Smooth muscle cell (in vitro differentiated cells): ENCODE results near the gene RPL29. TPM values are rescaled to one million over a fixed set of nuclear protein-coding genes. Genes with fewer than 3 reads are reported as not detected.

Experiments used
- DNase-seq: peaks from one replicate; lab custom pipeline; 2025; ENCODE audit not compliant: unreplicated experiment; lab: John Stamatoyannopoulos, UW
- H2AFZ ChIP-seq: fragments of 200-600 bp; sonication (generic); 2 replicates; pipeline ENCODE4 v1.6.0; 2016; ENCODE audit warnings: antibody characterized with exemption, low read depth, mild to moderate bottlenecking
- H3F3A ChIP-seq: fragments of 200-600 bp; sonication (generic); 2 replicates; pipeline ENCODE4 v1.6.0; 2017; ENCODE audit warnings: antibody characterized with exemption, low read depth
- H3K27ac ChIP-seq: fragments of 200-600 bp; sonication (generic); 2 replicates; pipeline ENCODE4 v1.5.1; 2016; ENCODE audit warnings: low read depth, mild to moderate bottlenecking
- H3K27me3 ChIP-seq: fragments of 200-600 bp; sonication (generic); 2 replicates; pipeline ENCODE4 v1.6.1; 2016; ENCODE audit warnings: low read depth, mild to moderate bottlenecking
- H3K36me3 ChIP-seq: fragments of 200-600 bp; sonication (generic); 2 replicates; pipeline ENCODE4 v1.5.1; 2016; ENCODE audit warnings: low read depth
- H3K4me1 ChIP-seq: fragments of 200-600 bp; sonication (generic); 2 replicates; pipeline ENCODE4 v1.5.1; 2016; ENCODE audit warnings: low read depth
- H3K4me2 ChIP-seq: fragments of 200-600 bp; sonication (generic); 2 replicates; pipeline ENCODE4 v1.6.0; 2016; ENCODE audit warnings: mild to moderate bottlenecking
- H3K4me3 ChIP-seq: fragments of 200-600 bp; sonication (generic); 2 replicates; pipeline ENCODE4 v1.5.1; 2016; ENCODE audit warnings: mild to moderate bottlenecking
- H3K79me2 ChIP-seq: fragments of 200-600 bp; sonication (generic); 2 replicates; pipeline ENCODE4 v1.6.0; 2016; ENCODE audit warnings: low read depth, mild to moderate bottlenecking
- H3K9ac ChIP-seq: fragments of 200-600 bp; sonication (generic); 2 replicates; pipeline ENCODE4 v1.6.0; 2016; ENCODE audit warnings: low read depth
- H3K9me3 ChIP-seq: fragments of 200-600 bp; sonication (generic); replicated peaks from 2 replicates; pipeline ENCODE4 v1.5.1; 2016; ENCODE audit warnings: low read depth
- H4K20me1 ChIP-seq: fragments of 200-600 bp; sonication (generic); 2 replicates; pipeline ENCODE4 v1.6.0; 2016; ENCODE audit warnings: low read depth
- WGBS: methylation state at CpG from one replicate; pipeline ENCODE4 v1.1.7; 2016; ENCODE audit warnings: low lambda C conversion rate; 5-methylcytosine and 5-hydroxymethylcytosine counted together
- polyA plus RNA-seq: library from polyadenylated mRNA; unstranded; fragments of >200 nt; fragmentation: Nextera tagmentation; extraction: Ambion mirVana; gene quantifications from 2 replicates; pipeline ENCODE4 v1.2.1, GENCODE V29; 2016
- total RNA-seq: library from RNA; depleted of rRNA; stranded (reverse); fragments of >200 nt; gene quantifications from 2 replicates; pipeline ENCODE4 v1.2.3, GENCODE V29; 2014
- TF ChIP-seq, protein P1 (sequence below): fragments of 200-600 bp; sonication (generic); IDR thresholded peaks from 2 replicates; pipeline ENCODE4 v1.5.1; 2017; ENCODE audit warnings: borderline replicate concordance, mild to moderate bottlenecking, antibody characterized with exemption; ENCODE audit not compliant: insufficient read depth, poor library complexity, severe bottlenecking

Gene RPL29
- total and polyA plus RNA-seq, 2 experiments from 2014 or later, result 708 to 1,004 TPM

DNA sequence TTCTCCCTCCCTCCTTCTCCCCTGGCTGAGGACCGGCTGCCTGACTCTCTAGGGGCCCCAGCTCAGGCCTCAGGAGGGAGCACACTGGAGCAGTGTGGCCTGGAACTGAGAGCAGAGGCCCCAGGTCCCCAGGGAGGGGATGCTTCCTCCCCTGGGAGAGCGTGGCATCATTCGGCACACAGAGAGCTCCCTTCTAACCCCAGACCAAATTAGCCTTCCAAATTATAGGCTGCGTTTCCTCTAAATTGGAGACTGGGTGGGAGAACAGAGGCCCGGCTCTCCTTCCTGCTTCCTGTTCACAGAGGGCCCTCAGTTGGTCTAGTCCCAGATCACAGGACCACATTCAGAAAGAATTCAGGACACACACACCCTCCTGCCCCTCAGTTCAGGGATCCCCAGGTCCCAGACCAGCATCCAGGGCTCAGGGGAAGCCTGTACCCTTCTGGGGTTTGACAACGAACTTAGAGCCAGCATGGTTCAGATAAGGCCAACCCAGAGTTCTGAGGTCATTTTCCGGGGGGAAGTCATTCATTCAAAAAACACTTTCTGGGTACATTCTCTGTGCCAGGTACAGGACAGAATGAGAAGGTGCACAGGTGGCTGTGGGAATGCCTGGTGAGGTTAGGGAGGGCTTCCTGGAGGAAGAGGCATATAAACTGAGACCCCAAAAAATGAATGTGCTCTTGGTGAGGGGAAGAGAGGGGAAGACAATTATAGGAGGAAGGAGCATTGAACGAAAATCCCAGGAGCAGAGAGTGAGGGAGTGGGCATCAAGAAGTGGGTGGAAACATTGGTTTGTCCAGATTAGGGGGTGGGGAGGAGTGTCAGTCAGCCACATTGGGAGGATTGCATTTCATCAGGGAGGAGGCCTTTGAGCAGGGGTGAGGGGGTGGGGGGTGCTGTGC is 28.4 kb upstream of the RPL29 start:
- no peaks in the 10 kb centered on the region for H3K27me3 ChIP-seq
- no peaks in the 10 kb centered on the region for H4K20me1 ChIP-seq
- peaks cover 9% of the 10 kb centered on the region for H3F3A ChIP-seq
- WGBS, result 73% methylated on average over 8 of the region's 8 CpGs
- no peak overlapping the region for H2AFZ ChIP-seq
- H3K4me3 ChIP-seq, result no peak overlapping the region
- H3K9me3 ChIP-seq, result no peaks in the 10 kb centered on the region
- no peak overlapping the region for H3K27ac ChIP-seq
- no peaks in the 10 kb centered on the region for H3K79me2 ChIP-seq
- TF ChIP-seq, protein P1, sequence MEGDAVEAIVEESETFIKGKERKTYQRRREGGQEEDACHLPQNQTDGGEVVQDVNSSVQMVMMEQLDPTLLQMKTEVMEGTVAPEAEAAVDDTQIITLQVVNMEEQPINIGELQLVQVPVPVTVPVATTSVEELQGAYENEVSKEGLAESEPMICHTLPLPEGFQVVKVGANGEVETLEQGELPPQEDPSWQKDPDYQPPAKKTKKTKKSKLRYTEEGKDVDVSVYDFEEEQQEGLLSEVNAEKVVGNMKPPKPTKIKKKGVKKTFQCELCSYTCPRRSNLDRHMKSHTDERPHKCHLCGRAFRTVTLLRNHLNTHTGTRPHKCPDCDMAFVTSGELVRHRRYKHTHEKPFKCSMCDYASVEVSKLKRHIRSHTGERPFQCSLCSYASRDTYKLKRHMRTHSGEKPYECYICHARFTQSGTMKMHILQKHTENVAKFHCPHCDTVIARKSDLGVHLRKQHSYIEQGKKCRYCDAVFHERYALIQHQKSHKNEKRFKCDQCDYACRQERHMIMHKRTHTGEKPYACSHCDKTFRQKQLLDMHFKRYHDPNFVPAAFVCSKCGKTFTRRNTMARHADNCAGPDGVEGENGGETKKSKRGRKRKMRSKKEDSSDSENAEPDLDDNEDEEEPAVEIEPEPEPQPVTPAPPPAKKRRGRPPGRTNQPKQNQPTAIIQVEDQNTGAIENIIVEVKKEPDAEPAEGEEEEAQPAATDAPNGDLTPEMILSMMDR, result no peak
- H3K4me2 ChIP-seq, result no peak overlapping the region
- no peaks in the 10 kb centered on the region for H3K36me3 ChIP-seq
- peaks cover 9% of the 10 kb centered on the region for H3K4me1 ChIP-seq
- H3K9ac ChIP-seq, result no peak overlapping the region
- DNase-seq, result no peak

DNA sequence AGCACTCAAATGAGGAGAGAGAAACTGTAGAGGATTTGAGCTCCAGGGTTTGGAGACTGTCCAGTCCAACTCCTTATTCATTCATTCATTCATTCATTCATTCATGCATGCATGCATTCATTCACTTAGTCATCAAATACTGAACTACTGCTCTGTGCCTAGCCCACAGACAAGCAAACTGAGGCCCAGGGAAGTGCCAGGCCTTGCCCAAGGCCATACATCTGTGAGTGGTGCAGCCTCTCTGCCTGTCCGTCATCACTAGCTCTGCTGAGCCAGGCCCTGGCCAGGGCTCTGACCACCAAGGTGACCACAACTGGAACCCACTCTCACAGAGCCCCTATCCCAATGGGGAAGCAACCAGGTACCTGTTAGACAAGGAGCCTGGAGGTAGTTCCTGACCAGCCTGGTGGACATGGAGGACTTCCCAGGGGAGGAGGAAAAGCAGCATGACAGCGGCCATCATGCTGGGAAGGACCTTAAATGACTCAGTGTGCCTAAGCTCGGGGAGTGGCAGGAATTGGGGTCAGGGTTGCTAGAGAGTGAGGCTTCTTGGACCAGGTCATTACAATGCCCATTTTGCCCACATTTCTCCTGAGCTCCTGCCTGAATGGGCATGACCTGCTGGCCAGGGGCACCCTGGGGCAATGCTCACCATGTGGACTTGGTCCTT is 27.5 kb upstream of the RPL29 start:
- Histone ChIP-seq H4K20me1 (no peaks in the 10 kb centered on the region), H3K9ac (no peak overlapping the region), H3K27ac (no peak overlapping the region), H3K36me3 (no peaks in the 10 kb centered on the region), H3K27me3 (no peaks in the 10 kb centered on the region), H3K79me2 (no peaks in the 10 kb centered on the region), H3K4me1 (peaks cover 9% of the 10 kb centered on the region), H2AFZ (no peak overlapping the region), H3K4me3 (no peak overlapping the region), H3K9me3 (no peaks in the 10 kb centered on the region), H3F3A (peaks cover 9% of the 10 kb centered on the region), H3K4me2 (peak overlapping the region; percentile 59)
- WGBS, result 91% methylated on average over 3 of the region's 3 CpGs
- DNase-seq, result no peak
- TF ChIP-seq, protein P1, result no peak

DNA sequence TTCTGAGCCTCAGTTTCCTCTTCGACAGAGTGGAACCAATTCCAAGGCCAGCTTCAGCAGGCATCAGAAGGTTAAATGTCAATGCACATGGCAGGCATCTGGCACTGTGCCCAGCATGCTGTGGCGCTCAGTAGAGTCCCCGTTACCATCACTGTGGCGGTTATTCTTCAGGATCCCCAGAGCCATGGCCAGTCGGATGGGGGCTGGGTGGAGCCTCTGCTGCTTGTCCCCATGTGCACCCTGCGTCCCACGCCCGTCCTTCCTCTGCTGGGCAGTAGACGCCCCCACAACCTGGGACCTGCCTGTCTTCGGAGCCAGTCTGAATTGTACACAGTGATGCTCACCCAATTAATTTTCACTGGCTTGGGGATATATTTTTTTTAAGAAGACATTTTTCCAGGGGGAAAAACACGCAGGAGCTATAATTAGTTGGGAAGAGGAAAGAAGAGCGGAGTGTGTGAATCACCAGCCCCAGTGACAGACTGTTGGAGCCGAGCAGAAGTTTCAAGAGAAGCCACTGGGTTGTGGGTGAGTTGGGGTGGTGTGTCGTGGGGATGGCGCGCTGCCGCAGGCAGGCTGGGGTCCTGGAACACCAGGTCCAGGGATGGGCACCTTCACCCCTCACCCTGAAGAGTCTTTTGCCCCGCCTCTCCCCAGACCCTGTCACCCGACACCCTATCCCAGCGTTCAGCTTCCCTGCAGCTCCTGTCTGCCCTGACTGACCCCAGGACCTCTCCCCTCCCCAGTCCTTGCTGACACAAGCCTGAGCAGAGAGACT is 26.8 kb upstream of the RPL29 start:
- Histone ChIP-seq H3K4me3 (no peak overlapping the region), H3K9me3 (no peaks in the 10 kb centered on the region), H3F3A (peaks cover 9% of the 10 kb centered on the region), H3K4me2 (peak overlapping the region; percentile 59), H2AFZ (no peak overlapping the region), H3K9ac (no peak overlapping the region), H3K27ac (peak overlapping the region; percentile 4), H3K27me3 (no peaks in the 10 kb centered on the region), H3K79me2 (no peaks in the 10 kb centered on the region), H4K20me1 (no peaks in the 10 kb centered on the region), H3K4me1 (peaks cover 9% of the 10 kb centered on the region), H3K36me3 (no peaks in the 10 kb centered on the region)
- no peak for DNase-seq
- 54% methylated on average over 19 of the region's 20 CpGs for WGBS
- TF ChIP-seq, protein P1, result no peak
